T-cell (primary cell): Measurements from ENCODE around the gene RAB11FIP5. TPM values are rescaled to one million over a fixed set of nuclear protein-coding genes. Genes with fewer than 3 reads are reported as not detected.
"Not testable (repeated sequence)": the region's sequence is repeated elsewhere in the genome, so short reads cannot be mapped to it uniquely, and the experiment has no call there.

Source experiments
- ATAC-seq, 4 experiments: fragments of 200-7000 bp in 3 of 4; fragments of 150-1000 bp in 1 of 4; cut with Tn5 transposase; replicated peaks in 1 of 4; 1 replicate in 3 of 4; 2 replicates in 1 of 4; pipeline ENCODE4 v1.10.0; 2021; ENCODE audit warnings: moderate library complexity in 3 of 4, mild to moderate bottlenecking in 2 of 4, moderate number of reproducible peaks in 1 of 4
- CTCF ChIA-PET, 2 donors: fragments of 300-600 bp; sonication (Branson Sonifier 250); formaldehyde crosslinking; loops; one replicate each; lab custom pipeline; 2022; ENCODE audit warnings: antibody characterized with exemption in 2 of 2; lab: Charles Lee
- POLR2A ChIA-PET, 2 donors: fragments of 300-600 bp; sonication (Branson Sonifier 250); formaldehyde crosslinking; loops; one replicate each; lab custom pipeline; 2022; ENCODE audit warnings: antibody characterized with exemption in 2 of 2; lab: Charles Lee
- DNase-seq, 35 experiments: peaks; one replicate each; pipeline versions ENCODE4 v3.0.0 to v3.0.0-alpha.2; 2013 to 2023
- H3K27ac ChIP-seq: one replicate; pipeline ENCODE4 v1.5.1; 2013; ENCODE audit warnings: low read length
- H3K27me3 ChIP-seq, 2 experiments: replicated peaks in 1 of 2; 1 replicate in 1 of 2; 2 replicates in 1 of 2; pipeline versions ENCODE4 v1.6.1 to v1.7.0; 2013; ENCODE audit warnings: low read length in 1 of 2, mixed read lengths in 1 of 2; ENCODE audit not compliant: control insufficient read depth in 2 of 2, insufficient read depth in 2 of 2; ENCODE audit errors: extremely low read depth in 1 of 2
- H3K36me3 ChIP-seq, 2 donors: 1 replicate in 1 of 2; 2 replicates in 1 of 2; pipeline versions ENCODE4 v1.6.1 to v1.7.0; 2013; ENCODE audit warnings: low read length in 1 of 2; ENCODE audit not compliant: control insufficient read depth in 2 of 2, insufficient read depth in 1 of 2; ENCODE audit errors: extremely low read depth in 1 of 2
- H3K4me1 ChIP-seq, 2 experiments: 1 replicate in 1 of 2; 2 replicates in 1 of 2; pipeline versions ENCODE4 v1.6.1 to v1.7.0; 2013; ENCODE audit warnings: low read length in 2 of 2, mixed read lengths in 1 of 2; ENCODE audit not compliant: insufficient read depth in 2 of 2, control insufficient read depth in 1 of 2; ENCODE audit errors: extremely low read depth in 1 of 2
- H3K4me3 ChIP-seq, 2 donors: 1 replicate in 1 of 2; 2 replicates in 1 of 2; pipeline versions ENCODE4 v1.5.1 to v1.7.0; 2013; ENCODE audit warnings: mild to moderate bottlenecking in 2 of 2, low read length in 1 of 2, moderate library complexity in 1 of 2; ENCODE audit not compliant: control insufficient read depth in 1 of 2; ENCODE audit errors: extremely low read depth in 1 of 2
- H3K9me3 ChIP-seq: 2 replicates; pipeline ENCODE4 v1.7.0; 2013
- H3K27ac Mint-ChIP-seq, 2 donors: one replicate each; pipeline ENCODE4 v1.8.0; 2020 to 2021; ENCODE audit warnings: mild to moderate bottlenecking in 2 of 2, mixed read lengths in 2 of 2
- H3K27me3 Mint-ChIP-seq, 2 donors: one replicate each; pipeline ENCODE4 v1.8.0; 2021 to 2022; ENCODE audit warnings: mixed read lengths in 2 of 2
- H3K36me3 Mint-ChIP-seq: one replicate; pipeline ENCODE4 v1.8.0; 2021; ENCODE audit warnings: mixed read lengths
- H3K4me1 Mint-ChIP-seq, 3 donors: one replicate each; pipeline ENCODE4 v1.8.0; 2020 to 2022; ENCODE audit warnings: mixed read lengths in 3 of 3, mild to moderate bottlenecking in 1 of 3
- H3K4me3 Mint-ChIP-seq, 3 donors: one replicate each; pipeline ENCODE4 v1.8.0; 2020 to 2022; ENCODE audit warnings: mild to moderate bottlenecking in 3 of 3, mixed read lengths in 3 of 3, moderate library complexity in 3 of 3
- H3K9me3 Mint-ChIP-seq, 3 donors: one replicate each; pipeline ENCODE4 v1.8.0; 2020 to 2022; ENCODE audit warnings: mixed read lengths in 3 of 3
- WGBS: methylation state at CpG from one replicate; pipeline ENCODE4 v1.1.5; 2013; ENCODE audit warnings: missing lambda C conversion rate; ENCODE audit not compliant: insufficient coverage; 5-methylcytosine and 5-hydroxymethylcytosine counted together
- total RNA-seq, 35 experiments: library from RNA in 6 of 35; stranded (reverse) in 6 of 35; fragments of 120-200 nt in 1 of 35; gene quantifications; one replicate each; pipeline versions ENCODE4 v1.2.1 to v1.2.4 and lab custom pipeline; 2013 to 2026

The RAB11FIP5 gene
- total RNA-seq, 5 donors from 2014 or later (not counting 1 experiment from before 2014, with no cell fraction given) = 7.9 to 15.2 (median 11.0) TPM

- H3K36me3 Mint-ChIP-seq, H3K4me1 ChIP-seq, H3K9me3 ChIP-seq, H3K27me3 Mint-ChIP-seq, H3K4me1 Mint-ChIP-seq, H3K27me3 ChIP-seq, H3K36me3 ChIP-seq, H3K9me3 Mint-ChIP-seq, H3K27ac Mint-ChIP-seq, ATAC-seq, H3K4me3 Mint-ChIP-seq, H3K27ac ChIP-seq, H3K4me3 ChIP-seq, DNase-seq: not testable (repeated sequence)
- 91% methylated on average over 17 of the region's 17 CpGs for WGBS
- ChIA-PET CTCF (interaction anchor here (0.6 to 0.7 kb wide), 3 partner anchors 733 to 980 kb away, joined by 5 to 6 read pairs (median 6); no protein-coding TSS in a partner anchor), POLR2A (interaction anchor here in 1 of 2 donors (0.5 kb wide), 1 partner anchor 201 kb away, joined by 4 read pairs; no protein-coding TSS in a partner anchor)
Observed at GRCh38 chr2:73093601-73094218, 19.0 kb downstream of the RAB11FIP5 start.

- Mint-ChIP-seq H3K36me3 (no peaks in the 10 kb centered on the region), H3K4me1 (peaks cover 0 to 6% (median 2%) of the 10 kb centered on the region in 3 donors), H3K9me3 (no peaks in the 10 kb centered on the region), H3K27me3 (no peaks in the 10 kb centered on the region), H3K27ac (no peak overlapping the region), H3K4me3 (no peak overlapping the region)
- Histone ChIP-seq H3K27ac (no peak overlapping the region), H3K27me3 (no peaks in the 10 kb centered on the region), H3K9me3 (no peaks in the 10 kb centered on the region), H3K4me1 (no peaks in the 10 kb centered on the region), H3K4me3 (no peak overlapping the region), H3K36me3 (no peaks in the 10 kb centered on the region)
- DNase-seq (no peak), ATAC-seq (no peak)
- ChIA-PET CTCF (no interaction called here), POLR2A (no interaction called here)
- 59% methylated on average over 4 of the region's 7 CpGs for whole genome bisulfite sequencing
Observed at GRCh38 chr2:73092146-73092783, 20.5 kb downstream of the RAB11FIP5 start.

- no peaks in the 10 kb centered on the region for H3K36me3 ChIP-seq
- no peaks in the 10 kb centered on the region for H3K27me3 ChIP-seq
- Mint-ChIP-seq H3K4me1 (peaks cover 0 to 6% (median 2%) of the 10 kb centered on the region in 3 donors), H3K27ac (no peak overlapping the region), H3K36me3 (no peaks in the 10 kb centered on the region), H3K27me3 (no peaks in the 10 kb centered on the region), H3K9me3 (no peaks in the 10 kb centered on the region), H3K4me3 (no peak overlapping the region)
- CTCF ChIA-PET = no interaction called here
- no peaks in the 10 kb centered on the region for H3K4me1 ChIP-seq
- ATAC-seq = no peak
- no peak overlapping the region for H3K4me3 ChIP-seq
- WGBS = 88% methylated on average over 5 of the region's 11 CpGs
- no peak for DNase-seq
- no peak overlapping the region for H3K27ac ChIP-seq
- POLR2A ChIA-PET = no interaction called here
- H3K9me3 ChIP-seq = no peaks in the 10 kb centered on the region
Observed at GRCh38 chr2:73091696-73092095, 21.1 kb downstream of the RAB11FIP5 start.

- WGBS = 100% methylated on average over 1 of the region's 7 CpGs
Observed at GRCh38 chr2:73091164-73091563, 21.6 kb downstream of the RAB11FIP5 start.

GRCh38 chr2:73089270-73090030, 23.3 kb downstream of the RAB11FIP5 start:
- ATAC-seq = no peak
- Mint-ChIP-seq H3K36me3 (no peaks in the 10 kb centered on the region), H3K9me3 (no peaks in the 10 kb centered on the region), H3K27me3 (no peaks in the 10 kb centered on the region), H3K27ac (no peak overlapping the region), H3K4me1 (peaks cover 2 to 14% (median 2%) of the 10 kb centered on the region in 3 donors), H3K4me3 (no peak overlapping the region)
- ChIA-PET POLR2A (no interaction called here), CTCF (interaction anchor here in 1 of 2 donors (0.5 to 5.5 kb wide), 3 partner anchors 38 to 274 kb away, joined by 3 to 44 read pairs (median 3); no protein-coding TSS in a partner anchor)
- DNase-seq = no peak
- no peaks in the 10 kb centered on the region for H3K9me3 ChIP-seq
- 68% methylated on average over 7 of the region's 11 CpGs for WGBS
- no peak overlapping the region for H3K4me3 ChIP-seq
- no peaks in the 10 kb centered on the region for H3K36me3 ChIP-seq
- peaks cover 0 to 3% of the 10 kb centered on the region in 2 experiments for H3K27me3 ChIP-seq
- H3K27ac ChIP-seq = no peak overlapping the region
- peaks cover 0 to 7% of the 10 kb centered on the region in 2 experiments for H3K4me1 ChIP-seq

More at GRCh38 chr2:73091164-73091563, 21.6 kb downstream of the RAB11FIP5 start:
- Histone ChIP-seq H3K27me3 (no peaks in the 10 kb centered on the region), H3K9me3 (no peaks in the 10 kb centered on the region), H3K27ac (no peak overlapping the region), H3K4me1 (no peaks in the 10 kb centered on the region), H3K4me3 (no peak overlapping the region), H3K36me3 (no peaks in the 10 kb centered on the region)
- H3K9me3 Mint-ChIP-seq = no peaks in the 10 kb centered on the region
- DNase-seq = no peak
- peaks cover 0 to 6% (median 2%) of the 10 kb centered on the region in 3 donors for H3K4me1 Mint-ChIP-seq
- CTCF ChIA-PET = no interaction called here
- ATAC-seq = no peak
- POLR2A ChIA-PET = no interaction called here
- H3K27me3 Mint-ChIP-seq = no peaks in the 10 kb centered on the region
- H3K36me3 Mint-ChIP-seq = no peaks in the 10 kb centered on the region
- H3K27ac Mint-ChIP-seq = no peak overlapping the region
- H3K4me3 Mint-ChIP-seq = no peak overlapping the region

GRCh38 chr2:73088703-73089102, 24.0 kb downstream of the RAB11FIP5 start:
- ATAC-seq (no peak), DNase-seq (no peak)
- Mint-ChIP-seq H3K36me3 (peaks cover 4% of the 10 kb centered on the region), H3K4me1 (peaks cover 2 to 14% (median 2%) of the 10 kb centered on the region in 3 donors), H3K9me3 (no peaks in the 10 kb centered on the region), H3K27me3 (no peaks in the 10 kb centered on the region), H3K27ac (no peak overlapping the region), H3K4me3 (no peak overlapping the region)
- H3K27ac ChIP-seq = no peak overlapping the region
- no peak overlapping the region for H3K4me3 ChIP-seq
- CTCF ChIA-PET = interaction anchor here in 1 of 2 donors (5.5 kb wide), 1 partner anchor 88 kb away, joined by 44 read pairs; no protein-coding TSS in a partner anchor
- WGBS = 92% methylated on average over 11 of the region's 14 CpGs
- H3K4me1 ChIP-seq = peaks cover 0 to 7% of the 10 kb centered on the region in 2 experiments
- no peaks in the 10 kb centered on the region for H3K9me3 ChIP-seq
- no peaks in the 10 kb centered on the region for H3K36me3 ChIP-seq
- POLR2A ChIA-PET = no interaction called here
- peaks cover 0 to 3% of the 10 kb centered on the region in 2 experiments for H3K27me3 ChIP-seq
